ENCODE data around the gene IL4R. TPM values are rescaled to one million over a fixed set of nuclear protein-coding genes. Genes with fewer than 3 reads are reported as not detected.

Gene IL4R
- total and polyA plus RNA-seq, 2 of the 13 experiments (the other 11 are each of a cell fraction or from before 2014, with no cell fraction given) = 15.9 to 49.6 TPM

GRCh38 chr16:27359615-27360014, 45.8 kb downstream of the IL4R start (continued):
- TF ChIP-seq NFAT5 (CRISPR knock-in tag; IDR thresholded peaks at IDR 0.05) (no peak), ZNF180 (CRISPR knock-in tag; IDR thresholded peaks at IDR 0.05; ENCODE audit: borderline replicate concordance, low read depth) (no peak)

GRCh38 chr16:27361987-27362386, 48.2 kb downstream of the IL4R start:
- Histone ChIP-seq H4K20me1 (ENCODE audit: insufficient read depth, low read length) (peaks cover 9% of the 10 kb centered on the region; the same call in 1 of the 2 replicates), H2AFZ (ENCODE audit: low read length) (no peak overlapping the region), H3K9me3 (ENCODE audit: low read length) (no peaks in the 10 kb centered on the region), H3K79me2 (ENCODE audit: insufficient read depth, low read length) (no peaks in the 10 kb centered on the region), H3K4me3 (replicated peaks in 1 of 3; ENCODE audit: insufficient read depth in 1 of 3, low read depth in 2 of 3, low read length in 3 of 3) (no peak overlapping the region), H3K4me1 (ENCODE audit: insufficient read depth, low read length) (peaks cover 33% of the 10 kb centered on the region), H3K27ac (ENCODE audit: extremely low read length, insufficient read depth, low read length) (no peak overlapping the region), H3K4me2 (ENCODE audit: low read depth, low read length) (no peak overlapping the region), H3K27me3 (ENCODE audit: control insufficient read depth in 1 of 2, insufficient read depth in 2 of 2, low read length in 2 of 2) (no peaks in the 10 kb centered on the region), H3K36me3 (replicated peaks in 1 of 2; ENCODE audit: control insufficient read depth in 1 of 2, insufficient read depth in 2 of 2, low read length in 2 of 2) (peaks cover 25 to 27% of the 10 kb centered on the region in 2 experiments), H3K9ac (ENCODE audit: insufficient read depth, low read depth, low read length) (no peak overlapping the region)
- TF ChIP-seq TBX3 (IDR thresholded peaks at IDR 0.05; ENCODE audit: borderline replicate concordance) = no peak
- TF ChIP-seq PAWR (CRISPR knock-in tag; IDR thresholded peaks at IDR 0.05; ENCODE audit: borderline replicate concordance) = no peak
- no peak for TF ChIP-seq DNMT3B (CRISPR knock-in tag; conservative IDR thresholded peaks at IDR 0.05)
- in situ Hi-C loops (cut with HindIII; ENCODE audit: extremely low pct_ligation_motif_present, low pct_unique_long_range_greater_than_20kb) = no loop called here
- WGBS (ENCODE audit: low lambda C conversion rate) = 85% methylated on average over 3 of the region's 3 CpGs
- intact Hi-C loops (cut with micrococcal nuclease; ENCODE audit: unreplicated experiment) = no loop called here
- DNase-seq (ENCODE audit: low spot score) (no peak), ATAC-seq (no peak), FAIRE-seq (no peak)
- no TSS peak for BruUV-seq (replicated peaks)
- ChIA-PET CTCF (ENCODE audit: low intra/inter-chr PET ratio, low total read pairs) (no interaction called here), POLR2A (no interaction called here)

Data from HepG2 (cell line).